ENCODE data around the gene PTPRA.

The PTPRA gene

DNA sequence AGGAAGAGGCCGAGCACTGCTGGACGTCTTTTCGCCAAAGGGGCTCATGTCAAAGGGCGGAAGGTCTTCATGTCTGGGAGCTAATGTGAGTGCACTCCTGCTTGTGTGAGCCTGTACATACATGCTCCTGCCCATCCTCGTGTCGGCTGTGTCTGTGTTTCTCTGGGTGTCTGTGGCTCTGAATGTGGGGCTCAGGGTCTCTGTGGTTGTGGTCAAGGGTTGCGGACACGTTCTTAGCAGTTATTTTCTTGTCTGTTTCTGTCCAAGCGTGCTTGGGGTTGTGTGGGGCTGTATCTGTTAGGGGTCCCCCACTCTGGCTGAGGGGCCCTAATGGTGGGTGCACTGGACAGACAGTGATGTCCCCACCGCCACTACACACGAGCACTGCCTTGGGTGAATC lies 208.4 kb downstream of the PTPRA start:
- no peak for DNase-seq

DNA sequence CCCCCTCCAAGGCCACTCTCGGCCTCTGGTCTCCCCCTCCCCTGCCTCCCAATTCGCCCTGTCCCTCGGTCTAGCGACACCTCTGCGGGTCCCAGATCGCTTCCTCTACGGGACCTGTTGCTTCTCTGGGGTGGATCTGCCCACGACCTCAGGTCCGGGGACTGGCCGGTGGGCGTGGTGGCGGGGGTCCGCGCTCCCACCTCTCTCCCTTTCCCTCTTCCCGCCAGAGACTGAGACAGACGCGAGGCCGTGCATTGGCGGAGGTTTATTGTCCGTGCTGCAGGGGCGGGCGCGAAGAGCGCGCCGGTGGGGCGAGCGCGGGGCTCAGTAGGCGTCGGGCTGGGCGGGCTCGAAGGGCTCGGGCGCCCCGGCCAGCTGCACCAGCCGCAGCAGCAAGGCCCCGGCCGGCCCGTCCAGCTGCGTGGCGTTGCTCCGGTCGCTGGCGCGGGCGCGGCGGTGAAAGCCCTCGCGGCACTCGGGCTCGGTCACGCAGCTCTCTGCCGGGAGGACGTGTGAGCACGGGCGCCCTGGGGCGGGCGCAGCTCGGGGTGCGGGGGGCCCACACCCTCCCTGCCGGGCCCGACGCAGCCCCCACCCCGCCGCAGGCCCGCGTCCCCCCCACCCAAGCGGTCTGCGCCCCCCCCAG lies 209.1 kb downstream of the PTPRA start:
- no peak for DNase-seq

DNA sequence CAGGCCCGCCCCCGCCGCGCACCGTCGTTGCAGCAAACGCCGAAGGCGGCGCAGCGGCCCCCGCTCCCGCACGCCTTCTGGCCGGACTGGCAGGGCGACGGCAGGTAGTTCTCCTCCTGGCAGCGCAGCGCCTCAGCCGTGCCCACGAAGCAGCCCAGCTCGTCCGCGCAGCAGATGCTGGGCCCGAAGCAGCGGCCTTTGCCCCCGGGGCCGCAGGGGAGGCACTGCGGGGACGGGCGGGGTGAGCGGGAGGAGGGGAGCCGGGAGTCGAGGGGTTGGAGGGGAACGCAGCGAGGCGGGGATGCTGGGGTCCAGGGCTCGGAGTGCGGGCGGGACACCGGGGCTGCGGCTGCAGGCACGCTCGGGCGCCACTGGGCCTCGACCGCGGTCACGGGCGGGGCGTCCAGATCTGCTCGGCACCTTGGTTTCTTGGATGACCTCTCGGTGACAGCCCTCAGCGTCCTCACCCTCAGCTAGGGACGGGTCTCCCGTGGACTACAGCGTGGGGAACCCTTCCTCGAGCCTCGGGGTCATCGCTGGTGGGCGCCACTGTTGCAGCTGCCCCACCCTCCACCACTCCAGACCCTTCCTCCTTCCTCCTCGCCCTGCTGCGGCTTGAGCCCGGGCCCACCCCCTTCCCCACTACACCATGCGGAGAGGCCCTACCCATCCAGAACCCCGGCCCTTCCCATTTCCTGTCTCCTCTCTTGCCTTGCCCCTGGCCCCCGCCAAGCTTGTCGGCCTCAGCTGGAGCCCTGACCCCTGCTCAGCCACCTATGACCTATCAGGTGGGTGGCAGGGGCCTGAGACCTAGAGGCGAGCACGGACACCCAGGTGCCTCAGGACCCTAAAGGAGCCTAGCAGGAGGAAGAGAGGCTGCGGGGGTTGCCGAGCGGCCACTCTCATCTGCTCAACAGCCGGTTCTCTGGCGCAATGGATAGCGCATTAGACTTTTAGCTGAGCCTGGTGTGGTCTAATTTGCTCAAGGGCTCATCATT lies 210.0 kb downstream of the PTPRA start:
- no peak for DNase-seq

DNA sequence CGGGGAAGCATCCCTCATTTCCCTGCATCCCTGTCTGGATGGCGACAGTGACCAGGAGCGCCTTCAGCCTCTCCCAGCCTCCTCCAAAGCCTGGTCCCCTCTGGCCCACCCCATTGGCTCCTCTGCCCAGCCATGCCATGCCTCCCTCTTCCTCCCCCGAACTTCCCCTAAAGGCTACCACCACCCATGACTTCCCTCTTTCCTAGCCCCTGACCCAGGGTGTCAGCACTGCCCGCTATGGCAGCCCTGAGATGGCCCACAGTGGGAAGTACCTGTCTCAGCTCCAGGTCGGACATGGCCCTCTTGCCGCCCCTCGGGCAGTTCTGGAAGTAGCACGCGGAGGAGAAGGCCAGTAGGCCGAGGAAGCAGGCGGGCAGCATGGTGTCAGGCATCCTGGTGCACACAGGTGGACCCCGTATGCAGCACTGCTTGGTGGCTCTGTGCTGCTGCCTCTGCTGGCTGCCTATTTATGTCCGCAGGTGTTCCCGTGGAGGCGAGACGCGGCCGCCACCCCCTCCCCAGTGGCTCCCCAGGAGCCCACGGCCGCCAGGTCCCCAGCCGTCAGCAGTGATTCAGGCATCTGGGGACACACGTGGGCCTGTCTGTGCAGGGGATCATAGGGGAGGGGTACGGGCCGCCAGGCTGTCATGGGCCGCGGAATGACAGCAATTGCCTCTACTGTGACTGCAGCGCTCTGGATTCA lies 211.2 kb downstream of the PTPRA start, which contains the start of gene AVP:
Gene AVP (minus strand): TSS at position 442 of the 703 bp plus-strand sequence. CDS start 50 bp downstream, at position 392.
- no peak for DNase-seq

DNA sequence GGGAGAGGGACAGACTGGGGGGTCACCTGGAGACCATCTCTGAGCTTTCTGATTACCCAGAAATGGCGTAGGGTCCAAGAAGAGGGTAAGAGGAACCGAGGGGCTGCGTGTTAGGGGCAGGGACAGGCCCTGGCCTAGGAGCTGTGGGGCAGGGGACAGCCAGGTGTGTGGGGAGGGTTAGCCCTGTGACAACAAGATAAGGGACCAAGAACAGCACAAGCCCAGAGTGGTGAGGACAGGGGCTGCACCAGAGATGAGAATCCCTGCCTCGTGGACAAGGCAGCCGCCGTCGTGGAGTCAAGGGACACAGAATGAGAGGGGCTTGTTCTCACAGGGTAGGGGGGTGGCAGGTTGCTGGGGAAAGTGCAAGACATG lies 211.7 kb downstream of the PTPRA start:
- DNase-seq: no peak

DNA sequence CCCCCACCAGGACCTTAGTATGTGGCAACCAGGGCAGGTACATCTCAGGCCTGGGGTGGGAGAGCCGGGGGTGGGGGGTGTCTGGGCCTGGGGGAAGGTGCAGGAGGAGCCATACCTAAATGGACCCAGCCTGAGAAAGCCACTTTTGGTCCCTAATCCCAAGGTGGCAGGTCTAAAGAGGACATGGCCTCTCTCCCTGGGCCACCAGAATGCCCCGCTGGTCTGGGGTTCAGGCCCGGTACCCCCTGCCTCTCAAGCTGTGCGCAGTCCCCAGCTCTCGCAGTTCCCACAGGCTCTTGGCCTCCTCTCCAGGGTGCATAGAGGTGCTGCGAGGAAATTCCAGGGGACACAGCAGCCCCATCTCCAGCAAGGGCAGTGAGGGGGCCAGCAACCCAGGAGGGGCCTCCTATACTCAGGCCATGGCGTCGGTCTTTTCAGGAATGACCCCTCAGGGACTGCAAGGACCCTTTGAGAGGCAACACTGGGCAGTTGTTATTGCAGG lies 212.3 kb downstream of the PTPRA start:
- no peak for DNase-seq

DNA sequence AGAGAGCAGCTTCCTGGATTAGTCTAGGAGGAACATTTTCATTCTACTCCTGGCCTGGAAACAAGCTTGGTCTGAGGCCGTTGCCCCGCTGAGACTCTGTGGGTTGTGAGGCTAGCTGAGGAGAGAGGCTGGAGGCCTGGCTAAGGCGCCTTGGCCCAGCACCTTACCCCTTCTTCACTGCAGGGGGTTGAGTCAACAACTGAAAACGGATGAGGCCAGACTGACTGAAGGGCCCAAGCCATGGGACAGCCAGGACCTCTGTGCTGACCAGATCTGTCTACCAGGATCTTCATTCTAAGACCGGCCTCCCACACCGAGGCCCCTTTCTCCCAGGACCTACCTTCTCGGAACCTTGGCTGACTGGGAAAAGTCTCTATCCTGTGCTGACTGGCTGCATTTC lies 214.8 kb downstream of the PTPRA start:
- no peak for DNase-seq

Measured in CD4-positive, alpha-beta T cell treated with Interleukin-17A for 1 hour (primary cell).